Calu3 (cell line): ENCODE measurements around the gene ENPEP. TPM values are rescaled to one million over a fixed set of nuclear protein-coding genes. Genes with fewer than 3 reads are reported as not detected.

Source experiments
- BruUV-seq: library from RNA; stranded (reverse); fragments of 400-500 nt; replicated peaks from 2 replicates; lab custom pipeline; 2021; lab: Mats Ljungman, UMichigan
- CTCF ChIA-PET: fragments of 300-600 bp; sonication (Branson Sonifier 250); formaldehyde crosslinking; loops from one replicate; lab custom pipeline; 2022; ENCODE audit warnings: antibody characterized with exemption; lab: Charles Lee
- DNase-seq: peaks from one replicate; pipeline ENCODE4 v3.0.0; 2022
- H3K27ac Mint-ChIP-seq: one replicate; pipeline ENCODE4 v1.8.0; 2022; ENCODE audit warnings: mixed read lengths; ENCODE audit not compliant: unreplicated experiment
- H3K27me3 Mint-ChIP-seq: one replicate; pipeline ENCODE4 v1.8.0; 2022; ENCODE audit warnings: mixed read lengths; ENCODE audit not compliant: unreplicated experiment
- H3K36me3 Mint-ChIP-seq: one replicate; pipeline ENCODE4 v1.8.0; 2022; ENCODE audit warnings: mild to moderate bottlenecking, moderate library complexity, mixed read lengths; ENCODE audit not compliant: insufficient read depth, unreplicated experiment
- H3K4me1 Mint-ChIP-seq: one replicate; pipeline ENCODE4 v1.8.0; 2022; ENCODE audit warnings: mild to moderate bottlenecking, low read depth, mixed read lengths; ENCODE audit not compliant: unreplicated experiment
- H3K4me3 Mint-ChIP-seq: one replicate; pipeline ENCODE4 v1.8.0; 2022; ENCODE audit warnings: mild to moderate bottlenecking, low read depth, moderate library complexity, mixed read lengths; ENCODE audit not compliant: unreplicated experiment
- H3K9me3 Mint-ChIP-seq: one replicate; pipeline ENCODE4 v1.8.0; 2022; ENCODE audit warnings: low read depth, mixed read lengths; ENCODE audit not compliant: unreplicated experiment
- CTCF ChIP-seq: fragments of 200-600 bp; IDR thresholded peaks from one replicate; pipeline ENCODE4 v1.8.0; 2022; ENCODE audit warnings: antibody characterized with exemption; ENCODE audit not compliant: unreplicated experiment
- intact Hi-C: fragments of 100-400 bp; cut with micrococcal nuclease; formaldehyde crosslinking; loops from one replicate; pipeline ENCODE4 v1.10.0; 2022; ENCODE audit not compliant: unreplicated experiment
- total RNA-seq: library from RNA; stranded (reverse); gene quantifications from 2 replicates; pipeline ENCODE4 v1.2.3, GENCODE V29; 2022

The ENPEP gene
- total RNA-seq, 1 experiment from 2014 or later, result not detected

- intact Hi-C loops, result loop anchor here (1.0 to 10.0 kb wide), 4 partner anchors 71 to 516 kb away; partner anchors contain the start of gene ELOVL6
- no peak overlapping the region for H3K27ac Mint-ChIP-seq
Measured at GRCh38 chr4:110515676-110516075, 39.7 kb downstream of the ENPEP start.

GRCh38 chr4:110516106-110516922 lies 40.4 kb downstream of the ENPEP start:
- Mint-ChIP-seq H3K4me3 (peak overlapping the region; percentile 66), H3K36me3 (peaks cover 5% of the 10 kb centered on the region), H3K27ac (peak overlapping the region; percentile 75), H3K9me3 (no peaks in the 10 kb centered on the region), H3K4me1 (no peaks in the 10 kb centered on the region), H3K27me3 (no peaks in the 10 kb centered on the region)
- CTCF ChIA-PET, result interaction anchor here (0.6 to 1.4 kb wide), 4 partner anchors 18 to 172 kb away, joined by 3 to 5 read pairs (median 3); no protein-coding TSS in a partner anchor
- peak; percentile 50 for TF ChIP-seq CTCF
- peak; percentile 80 for DNase-seq
- no TSS peak for BruUV-seq
- intact Hi-C loops, result loop anchor here (1.0 to 10.0 kb wide), 4 partner anchors 70 to 517 kb away; partner anchors contain the start of gene ELOVL6

More at GRCh38 chr4:110515676-110516075, 39.7 kb downstream of the ENPEP start:
- H3K4me3 Mint-ChIP-seq, result peak overlapping the region; percentile 66
- no peak for TF ChIP-seq CTCF
- no peak for DNase-seq
- no peaks in the 10 kb centered on the region for H3K4me1 Mint-ChIP-seq
- CTCF ChIA-PET, result interaction anchor here (0.9 to 1.4 kb wide), 2 partner anchors 71 to 172 kb away, joined by 3 to 5 read pairs; no protein-coding TSS in a partner anchor
- no TSS peak for BruUV-seq
- H3K27me3 Mint-ChIP-seq, result no peaks in the 10 kb centered on the region
- H3K9me3 Mint-ChIP-seq, result no peaks in the 10 kb centered on the region
- H3K36me3 Mint-ChIP-seq, result peaks cover 5% of the 10 kb centered on the region

GRCh38 chr4:110518889-110519490 lies 43.0 kb downstream of the ENPEP start:
- Mint-ChIP-seq H3K9me3 (no peaks in the 10 kb centered on the region), H3K27me3 (no peaks in the 10 kb centered on the region), H3K36me3 (peaks cover 5% of the 10 kb centered on the region), H3K27ac (no peak overlapping the region), H3K4me1 (no peaks in the 10 kb centered on the region), H3K4me3 (no peak overlapping the region)
- intact Hi-C loops, result loop anchor here (10.0 kb wide), 2 partner anchors 204 to 324 kb away; partner anchors contain the start of gene ELOVL6
- CTCF ChIA-PET, result no interaction called here
- BruUV-seq, result no TSS peak
- peak; percentile 38 for DNase-seq
- peak; percentile 39 for TF ChIP-seq CTCF

GRCh38 chr4:110520886-110521285 lies 44.9 kb downstream of the ENPEP start:
- BruUV-seq, result no TSS peak
- Mint-ChIP-seq H3K27me3 (no peaks in the 10 kb centered on the region), H3K27ac (no peak overlapping the region), H3K4me1 (no peaks in the 10 kb centered on the region), H3K36me3 (peaks cover 5% of the 10 kb centered on the region), H3K9me3 (no peaks in the 10 kb centered on the region), H3K4me3 (no peak overlapping the region)
- intact Hi-C loops, result no loop called here
- DNase-seq, result no peak
- CTCF ChIA-PET, result interaction anchor here (1.3 kb wide), 1 partner anchor 234 kb away, joined by 3 read pairs; no protein-coding TSS in a partner anchor
- TF ChIP-seq CTCF, result no peak
